GM19438 (cell line): ENCODE results near the gene PKN1.
"Not testable (repeated sequence)": the region's sequence is repeated elsewhere in the genome, so short reads cannot be mapped to it uniquely, and the experiment has no call there.

Experiments
- ATAC-seq: cut with Tn5 transposase; IDR thresholded peaks from one replicate; pipeline ENCODE4 v1.9.1; 2021; ENCODE audit warnings: low read depth; ENCODE audit not compliant: unreplicated experiment

Gene PKN1

DNA sequence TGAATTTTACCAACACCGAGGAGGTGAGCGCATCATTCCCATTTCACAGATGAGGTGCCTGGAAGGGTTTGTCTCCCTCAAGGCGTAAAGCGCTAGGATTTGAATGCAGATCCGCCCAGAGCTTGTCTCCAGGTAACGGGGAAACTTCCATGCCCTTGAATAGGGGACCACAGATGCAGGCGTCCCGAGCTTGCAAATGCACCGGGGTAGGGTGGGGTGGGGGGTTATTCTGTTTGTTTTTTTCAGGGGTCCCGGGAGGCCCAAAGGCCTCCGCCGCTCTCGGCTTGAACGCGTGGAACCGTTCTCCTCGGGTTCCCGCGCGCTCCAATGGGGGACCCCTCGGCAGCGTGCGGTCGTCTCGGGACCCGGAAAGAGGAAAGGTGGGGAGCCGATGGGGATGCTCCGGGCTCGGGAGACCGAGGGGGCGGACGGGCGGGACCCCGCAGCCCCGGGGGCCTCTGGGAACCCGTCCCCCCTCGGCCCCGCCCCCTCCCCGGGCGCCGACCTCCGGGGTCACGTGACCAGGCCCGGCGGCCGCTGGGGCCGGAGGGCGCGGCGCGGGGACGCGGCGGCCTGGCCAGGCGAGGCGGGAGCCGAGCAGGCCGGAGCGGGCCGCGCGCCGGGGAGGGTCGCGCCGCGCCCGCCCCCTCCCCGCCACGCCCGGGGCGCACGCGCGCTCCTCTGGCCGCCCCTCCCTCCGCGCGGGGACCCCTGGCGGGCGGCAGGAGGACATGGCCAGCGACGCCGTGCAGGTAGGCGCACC, at the start of gene PKN1:
Gene PKN1 (plus strand): TSS at position 516 of the 763 bp plus-strand sequence. CDS start 216 bp downstream, at position 732.
- ATAC-seq = no peak

DNA sequence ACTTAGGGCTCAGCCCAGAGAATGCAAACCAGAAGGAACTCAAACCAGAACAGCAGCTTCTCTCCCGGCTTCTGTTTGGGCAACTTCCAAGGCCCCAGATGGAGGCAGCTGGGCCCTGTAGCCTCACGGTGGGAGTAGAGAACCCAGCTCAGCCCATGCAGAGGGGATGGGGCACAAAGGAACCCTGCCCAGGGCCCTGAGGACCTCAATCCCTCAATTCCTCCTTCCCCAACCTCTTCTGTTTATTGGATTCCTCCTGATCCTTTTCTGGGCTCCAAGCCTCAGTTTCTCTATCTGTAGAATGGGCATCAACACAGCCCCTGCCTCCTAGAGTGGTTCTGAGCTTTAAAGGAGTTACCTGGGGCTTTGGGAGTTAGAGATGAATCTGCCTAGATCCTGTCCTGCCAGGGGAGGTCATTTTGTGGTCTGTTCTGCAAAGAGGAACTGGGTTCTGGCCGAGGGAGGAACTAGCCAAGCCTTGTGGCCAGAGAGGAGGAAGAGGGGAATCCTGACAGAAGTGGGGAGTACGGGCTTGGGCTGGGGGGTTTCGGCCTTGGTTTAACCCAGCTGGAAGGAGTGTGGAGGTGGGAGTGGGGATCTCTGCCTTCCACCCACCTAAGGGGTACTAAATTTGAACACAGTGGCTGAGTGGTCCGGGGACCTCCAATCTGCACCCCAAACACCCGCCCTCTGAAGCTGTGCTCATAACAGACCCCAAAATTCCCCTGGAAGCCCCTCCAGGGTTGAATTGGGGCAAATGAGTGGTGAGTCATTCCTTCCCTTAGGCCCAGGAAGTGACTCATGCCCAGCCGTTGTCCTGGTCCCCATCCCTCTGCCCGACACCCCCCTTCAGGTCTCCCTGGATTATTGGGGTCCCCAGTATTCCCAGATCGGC, 49.2 kb upstream of the PKN1 start:
- no peak for ATAC-seq

DNA sequence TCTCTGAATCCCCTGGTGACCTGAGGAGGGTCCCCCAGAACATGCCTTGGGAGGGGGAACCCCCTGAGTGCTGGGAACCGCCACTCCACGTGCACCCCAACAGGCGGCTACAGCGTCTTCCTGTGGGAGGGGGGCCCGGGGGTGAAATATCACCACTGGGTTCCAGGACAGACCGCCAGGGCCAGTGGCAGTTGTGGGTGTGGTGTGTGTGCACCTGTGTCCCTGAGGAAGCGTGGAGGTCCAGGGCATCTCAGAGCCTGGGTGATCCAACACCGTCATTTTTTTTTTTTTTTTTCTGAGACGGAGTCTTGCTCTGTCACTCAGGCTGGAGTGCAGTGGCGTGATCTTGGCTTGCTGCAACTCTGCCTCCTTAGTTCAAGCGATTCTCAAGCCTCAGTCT, 47.6 kb upstream of the PKN1 start:
- ATAC-seq = no peak

DNA sequence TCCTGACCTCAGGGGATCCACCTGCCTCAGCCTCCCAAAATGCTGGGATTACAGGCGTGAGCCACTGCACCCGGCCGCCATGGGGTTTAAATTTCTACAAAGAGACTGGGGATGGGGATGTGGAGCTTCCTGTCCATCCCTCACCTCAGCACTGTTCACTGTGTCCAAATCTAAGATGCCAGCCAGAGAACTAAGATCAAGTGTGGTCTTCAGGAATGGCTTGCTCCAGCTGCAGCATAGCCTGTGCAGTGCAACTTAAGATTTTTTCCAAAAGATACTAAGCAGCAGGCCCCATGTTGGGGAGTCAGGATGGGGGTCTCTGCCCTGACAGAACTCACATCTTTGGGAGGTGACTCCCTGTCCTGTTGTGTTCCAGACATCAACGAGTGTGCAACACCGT, 42.6 kb upstream of the PKN1 start:
- no peak for ATAC-seq

DNA sequence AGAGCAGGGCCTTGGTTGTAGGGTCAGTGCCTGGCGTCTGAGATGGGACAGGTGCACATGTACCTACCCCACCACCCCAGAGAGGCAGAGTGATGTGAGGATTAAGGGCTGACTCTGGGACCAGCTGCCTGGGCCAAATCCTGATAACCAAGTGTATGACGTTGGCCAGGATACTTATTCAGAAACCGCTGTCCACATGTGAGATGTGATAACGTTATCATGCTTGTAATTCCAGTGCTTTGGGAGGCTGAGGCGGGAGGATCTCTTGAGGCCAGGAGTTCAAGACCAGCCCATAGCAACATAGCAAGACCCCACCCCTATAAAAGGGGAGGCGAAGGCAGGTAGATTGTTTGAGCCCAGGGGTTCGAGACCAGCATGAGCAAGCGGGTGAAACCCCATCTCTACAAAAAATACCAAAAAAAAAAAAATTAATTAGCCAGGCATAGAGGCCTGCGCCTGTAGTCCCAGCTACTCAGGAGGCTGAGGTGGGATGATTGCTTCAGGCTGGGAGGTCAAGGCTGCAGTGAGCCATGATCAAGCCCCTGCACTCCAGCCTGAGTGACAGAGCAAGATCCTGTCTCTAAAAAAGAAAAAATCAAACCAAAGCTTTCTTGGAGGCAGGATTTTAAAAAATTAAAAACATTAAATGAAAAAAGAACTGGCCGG, 41.8 kb upstream of the PKN1 start:
- no peak for ATAC-seq

DNA sequence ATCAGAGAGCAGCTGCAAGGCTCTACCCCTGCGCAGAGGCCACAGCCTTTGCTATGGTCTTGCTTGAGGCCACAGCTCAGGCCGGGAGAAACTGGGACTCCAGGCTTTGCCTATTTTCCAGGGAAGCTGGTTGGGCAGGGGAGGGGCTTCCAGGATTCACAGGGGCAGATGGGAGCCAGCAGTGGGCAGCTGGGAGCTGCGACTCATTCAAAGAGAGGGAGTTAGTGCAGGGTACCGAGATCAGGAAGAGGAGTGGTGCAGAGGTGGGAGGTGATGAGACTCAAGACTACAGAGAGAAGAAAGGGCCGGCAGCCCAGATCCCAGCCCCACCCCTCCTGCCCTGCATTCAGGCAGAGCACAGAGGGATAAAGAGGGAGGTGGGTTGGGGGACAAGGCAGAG, 39.8 kb upstream of the PKN1 start:
- ATAC-seq = no peak

DNA sequence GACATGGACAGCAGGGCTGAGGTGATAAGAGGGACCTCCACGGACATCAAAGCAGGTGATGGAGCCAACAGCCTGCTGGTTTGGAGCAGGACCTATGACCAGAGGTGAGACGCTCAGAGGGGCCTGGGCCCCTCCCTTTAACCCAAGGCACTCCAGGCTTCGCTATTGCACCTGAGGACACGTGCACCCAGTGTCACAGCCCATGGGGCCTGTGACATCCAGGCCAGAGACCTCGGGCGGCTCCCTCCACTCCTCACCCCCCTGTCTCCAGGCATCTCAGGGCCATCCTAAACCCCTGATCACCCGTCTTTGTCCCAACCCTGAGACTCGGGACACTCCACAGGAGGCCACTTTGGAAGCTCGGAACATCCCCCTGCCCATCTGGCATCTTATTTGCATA, 38.9 kb upstream of the PKN1 start:
- no peak for ATAC-seq

DNA sequence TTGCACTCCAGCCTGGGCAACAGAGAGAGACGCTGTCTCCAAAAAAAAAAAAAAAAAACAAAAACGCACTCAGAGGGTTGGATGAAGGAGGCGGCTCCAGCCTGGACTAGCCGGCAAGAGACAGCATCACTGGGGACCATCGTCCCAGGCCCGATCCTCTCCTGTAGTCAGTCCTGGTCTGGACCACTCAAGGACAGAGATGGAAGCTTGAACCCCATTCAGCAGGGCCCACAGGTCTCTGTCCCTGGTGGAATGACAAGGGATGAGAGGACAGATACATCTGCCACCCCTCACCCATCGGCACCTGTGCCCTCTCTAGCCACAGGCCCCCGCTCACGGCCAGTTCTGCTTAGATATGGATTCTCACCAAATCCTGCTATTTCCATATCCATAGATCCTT, 37.8 kb upstream of the PKN1 start:
- ATAC-seq = no peak

DNA sequence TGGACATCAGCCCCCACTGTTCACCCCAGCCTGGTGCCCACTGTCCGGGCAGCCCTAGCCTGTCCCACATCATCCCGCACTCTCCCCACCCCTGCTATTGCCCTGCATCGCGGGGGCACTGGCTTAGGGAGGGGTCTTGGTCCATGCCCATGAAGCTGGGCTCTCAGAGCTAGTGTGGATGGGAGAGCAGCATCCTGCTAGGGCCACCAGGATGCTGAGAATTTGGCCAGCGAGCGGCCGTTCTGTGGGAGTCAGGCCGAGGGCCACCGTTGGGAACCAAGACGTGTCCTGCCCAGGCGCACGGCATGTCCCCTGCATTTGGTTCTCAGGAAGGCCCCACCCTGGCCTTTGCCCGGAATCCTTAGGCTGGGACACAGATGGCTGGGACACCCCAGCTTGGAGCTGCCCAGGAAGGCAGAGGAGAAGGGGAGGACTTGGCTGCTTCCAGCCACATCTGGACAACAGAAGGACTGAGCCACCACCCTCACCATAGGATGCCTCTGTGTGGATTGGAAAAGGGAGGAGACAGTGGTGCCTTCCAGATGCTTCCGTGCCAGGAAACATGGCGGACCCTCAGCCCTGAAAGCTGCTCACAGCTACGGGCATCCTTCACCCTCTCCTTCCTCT, 37.3 kb upstream of the PKN1 start:
- ATAC-seq = no peak

DNA sequence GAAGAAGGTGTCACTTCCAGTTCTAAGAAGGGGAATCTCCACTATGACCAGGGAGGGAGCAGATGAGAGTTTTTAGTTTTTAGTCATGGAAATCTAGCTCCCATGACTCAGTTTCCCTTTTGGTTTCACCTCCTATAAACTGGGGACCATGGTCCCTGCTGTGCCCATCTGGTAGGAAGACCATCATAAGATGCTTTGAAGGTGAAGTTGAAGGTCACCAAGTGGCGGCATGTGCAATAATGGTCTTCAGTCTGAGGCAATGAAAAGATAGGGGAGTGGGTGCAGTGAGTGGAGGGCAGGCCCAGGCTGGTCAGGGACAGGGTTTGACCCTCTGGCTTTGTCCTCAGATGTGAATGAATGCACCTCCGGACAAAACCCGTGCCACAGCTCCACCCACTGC, 36.4 kb upstream of the PKN1 start:
- not testable (repeated sequence) for ATAC-seq

DNA sequence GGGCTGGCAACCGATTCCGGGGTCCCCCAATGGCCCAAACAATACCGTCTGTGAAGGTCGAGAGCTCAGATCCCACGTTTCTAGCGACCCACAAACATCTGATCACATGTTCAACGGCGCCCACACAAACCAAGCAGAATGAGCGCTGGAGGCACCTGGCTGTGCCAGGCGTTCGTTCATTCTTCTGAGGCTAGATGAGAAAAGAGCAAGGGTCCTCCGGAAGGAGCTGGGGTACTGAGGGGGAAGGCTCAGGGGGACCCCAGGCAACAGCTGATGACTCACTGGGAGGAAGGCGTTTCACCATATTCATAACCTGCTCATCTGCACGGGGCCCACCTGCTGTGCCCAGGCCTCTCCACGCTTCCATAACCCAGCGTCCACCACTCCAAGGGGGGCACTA, 35.9 kb upstream of the PKN1 start:
- not testable (repeated sequence) for ATAC-seq

DNA sequence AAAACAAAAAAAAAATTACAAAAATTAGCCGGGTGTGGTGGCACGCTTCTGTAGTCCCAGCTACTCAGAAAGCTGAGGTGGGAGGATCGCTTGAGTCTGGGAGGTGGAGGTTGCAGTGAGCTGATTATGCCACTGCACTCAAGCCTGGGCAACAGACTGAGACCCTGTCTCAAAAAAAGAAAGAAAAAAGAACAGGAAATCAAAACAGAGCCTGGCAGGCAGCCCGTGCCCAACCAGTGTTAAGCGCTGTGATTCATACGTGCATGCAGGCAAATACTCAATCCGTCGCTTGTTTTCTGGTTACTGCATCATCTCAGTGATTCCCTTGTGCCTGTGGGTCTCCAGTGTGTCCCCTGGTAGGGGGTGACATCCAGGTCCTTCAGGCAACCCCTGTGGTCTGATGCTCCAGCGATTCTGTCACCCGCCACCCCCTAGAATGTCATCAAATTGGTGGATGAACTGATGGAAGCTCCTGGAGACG, 32.1 kb upstream of the PKN1 start:
- ATAC-seq = no peak

DNA sequence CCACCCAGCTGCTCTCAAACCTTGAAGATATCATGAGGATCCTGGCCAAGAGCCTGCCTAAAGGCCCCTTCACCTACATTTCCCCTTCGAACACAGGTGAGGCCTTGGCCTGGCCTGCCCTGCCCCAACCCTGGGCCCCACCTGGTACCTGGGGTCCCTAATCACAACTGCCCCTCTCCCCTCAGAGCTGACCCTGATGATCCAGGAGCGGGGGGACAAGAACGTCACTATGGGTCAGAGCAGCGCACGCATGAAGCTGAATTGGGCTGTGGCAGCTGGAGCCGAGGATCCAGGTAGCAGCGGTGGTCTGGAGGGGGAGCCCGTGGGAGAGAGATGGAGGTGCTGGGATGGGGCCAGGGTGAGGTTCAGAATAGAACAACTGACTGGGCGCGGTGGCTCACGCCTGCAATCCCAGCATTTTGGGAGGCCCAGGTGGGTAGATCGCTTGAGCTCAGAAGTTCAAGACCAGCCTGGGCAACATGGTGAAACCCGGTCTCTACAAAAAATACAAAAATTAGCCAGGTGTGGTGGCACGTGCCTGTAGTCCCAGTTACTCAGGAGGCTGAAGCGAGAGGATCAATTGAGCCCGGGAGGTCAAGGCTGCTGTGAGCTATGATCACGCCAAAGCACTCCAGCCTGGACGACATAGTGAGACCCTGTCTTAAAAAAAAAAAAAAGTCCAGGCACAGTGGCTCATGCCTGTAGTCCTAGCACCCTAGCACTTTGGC, 31.5 kb upstream of the PKN1 start:
- ATAC-seq = no peak

DNA sequence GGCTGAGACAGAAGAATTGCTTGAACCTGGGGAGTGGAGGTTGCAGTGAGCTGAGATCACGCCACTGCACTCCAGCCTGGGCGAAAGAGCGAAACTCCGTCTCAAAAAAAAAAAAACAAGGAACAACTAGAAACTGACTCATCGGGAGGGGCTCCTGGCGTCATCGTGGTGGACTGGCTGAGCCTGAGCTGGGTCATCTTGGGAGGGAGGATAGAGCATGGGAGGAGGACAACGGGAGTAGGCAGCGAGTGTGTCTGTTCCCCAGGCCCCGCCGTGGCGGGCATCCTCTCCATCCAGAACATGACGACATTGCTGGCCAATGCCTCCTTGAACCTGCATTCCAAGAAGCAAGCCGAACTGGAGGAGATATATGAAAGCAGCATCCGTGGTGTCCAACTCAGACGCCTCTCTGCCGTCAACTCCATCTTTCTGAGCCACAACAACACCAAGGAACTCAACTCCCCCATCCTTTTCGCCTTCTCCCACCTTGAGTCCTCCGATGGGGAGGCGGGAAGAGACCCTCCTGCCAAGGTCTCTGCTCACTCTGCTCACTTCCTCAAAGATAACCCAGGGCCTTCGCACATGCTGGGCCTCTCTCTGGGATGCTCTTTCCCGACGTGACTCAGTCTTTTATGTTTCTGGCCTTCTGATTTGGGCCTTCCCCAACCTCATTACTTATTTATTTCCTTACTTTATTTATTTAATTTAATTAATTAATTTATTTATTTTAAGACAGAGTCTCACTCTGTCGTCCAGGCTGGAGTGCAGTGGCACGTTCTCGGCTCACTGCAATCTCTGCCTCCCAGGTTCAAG, 30.6 kb upstream of the PKN1 start:
- no peak for ATAC-seq

DNA sequence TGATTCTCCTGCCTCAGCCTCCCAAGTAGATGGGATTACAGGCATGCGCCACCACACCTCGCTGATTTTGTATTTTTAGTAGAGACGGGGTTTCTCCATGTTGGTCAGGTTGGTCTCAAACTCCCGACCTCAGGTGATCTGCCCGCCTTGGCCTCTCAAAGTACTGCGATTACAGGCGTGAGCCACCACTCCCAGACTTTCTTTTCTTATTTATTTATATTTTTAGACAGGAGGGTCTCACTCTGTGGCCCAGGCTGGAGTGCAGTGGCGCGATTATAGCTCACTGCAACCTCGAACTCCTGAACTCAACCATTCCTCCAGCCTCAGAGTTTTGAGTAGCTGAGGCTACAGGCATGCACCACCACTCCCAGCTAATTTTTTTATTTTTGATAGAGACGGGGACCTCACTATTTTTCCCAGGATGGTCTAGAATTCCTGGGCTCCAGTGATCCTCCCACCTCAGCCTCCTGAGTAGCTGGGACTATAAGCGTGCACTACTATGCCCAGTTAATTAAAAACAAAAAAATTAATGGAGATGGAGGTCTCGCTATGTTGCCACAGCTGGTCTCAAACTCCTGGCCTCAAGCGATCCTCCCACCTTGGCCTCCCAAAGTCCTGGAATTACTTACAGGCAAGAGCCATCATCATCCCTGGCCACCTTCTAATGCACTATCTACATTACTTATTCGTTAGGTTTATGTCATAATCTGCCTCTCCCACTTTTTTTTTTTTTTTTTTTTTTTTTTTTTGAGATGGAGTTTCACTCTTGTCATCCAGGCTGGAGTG, 29.8 kb upstream of the PKN1 start:
- ATAC-seq = not testable (repeated sequence)

DNA sequence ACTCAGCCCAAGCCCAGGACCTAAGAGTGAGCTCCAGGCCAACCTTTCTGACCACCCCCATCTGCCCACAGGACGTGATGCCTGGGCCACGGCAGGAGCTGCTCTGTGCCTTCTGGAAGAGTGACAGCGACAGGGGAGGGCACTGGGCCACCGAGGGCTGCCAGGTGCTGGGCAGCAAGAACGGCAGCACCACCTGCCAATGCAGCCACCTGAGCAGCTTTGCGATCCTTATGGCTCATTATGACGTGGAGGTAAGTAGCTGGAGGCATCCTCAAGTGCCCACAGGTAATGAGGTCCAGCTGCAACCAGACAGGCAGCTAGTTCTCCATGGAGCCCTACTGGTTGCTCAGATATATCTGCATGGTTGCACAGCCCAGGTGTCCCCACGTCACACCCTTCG, 28.8 kb upstream of the PKN1 start:
- no peak for ATAC-seq

DNA sequence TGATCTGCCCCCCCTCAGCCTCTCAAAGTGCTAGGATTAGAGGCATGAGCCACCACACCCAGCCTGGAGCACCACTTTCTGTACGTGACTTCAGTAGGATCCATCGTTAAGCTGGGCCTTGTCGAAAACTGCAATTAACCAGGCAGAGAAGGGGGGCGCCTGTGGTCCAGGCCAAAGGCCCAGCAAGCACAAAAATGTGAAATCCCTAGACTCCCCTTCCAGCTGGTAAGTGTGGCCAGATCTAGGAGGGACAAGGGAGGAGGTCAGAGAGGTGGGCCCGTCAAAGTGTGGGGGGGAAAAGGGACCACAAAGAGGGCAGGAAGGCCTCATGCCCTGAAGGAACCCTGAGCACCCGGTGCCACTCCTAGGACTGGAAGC, 27.7 kb upstream of the PKN1 start:
- no peak for ATAC-seq
